Stimulated activated CD8-positive, alpha-beta memory T cell treated with anti-CD3 and anti-CD28 coated beads, Interleukin-2, amount 100 ng/mL, for 48 hours (primary cell): ENCODE measurements around the gene SEC61A1.

Experiments used
- DNase-seq, 2 donors: peaks; one replicate each; pipeline ENCODE4 v3.0.0-alpha.2; 2020; ENCODE audit warnings: low read depth in 2 of 2

The SEC61A1 gene

DNA sequence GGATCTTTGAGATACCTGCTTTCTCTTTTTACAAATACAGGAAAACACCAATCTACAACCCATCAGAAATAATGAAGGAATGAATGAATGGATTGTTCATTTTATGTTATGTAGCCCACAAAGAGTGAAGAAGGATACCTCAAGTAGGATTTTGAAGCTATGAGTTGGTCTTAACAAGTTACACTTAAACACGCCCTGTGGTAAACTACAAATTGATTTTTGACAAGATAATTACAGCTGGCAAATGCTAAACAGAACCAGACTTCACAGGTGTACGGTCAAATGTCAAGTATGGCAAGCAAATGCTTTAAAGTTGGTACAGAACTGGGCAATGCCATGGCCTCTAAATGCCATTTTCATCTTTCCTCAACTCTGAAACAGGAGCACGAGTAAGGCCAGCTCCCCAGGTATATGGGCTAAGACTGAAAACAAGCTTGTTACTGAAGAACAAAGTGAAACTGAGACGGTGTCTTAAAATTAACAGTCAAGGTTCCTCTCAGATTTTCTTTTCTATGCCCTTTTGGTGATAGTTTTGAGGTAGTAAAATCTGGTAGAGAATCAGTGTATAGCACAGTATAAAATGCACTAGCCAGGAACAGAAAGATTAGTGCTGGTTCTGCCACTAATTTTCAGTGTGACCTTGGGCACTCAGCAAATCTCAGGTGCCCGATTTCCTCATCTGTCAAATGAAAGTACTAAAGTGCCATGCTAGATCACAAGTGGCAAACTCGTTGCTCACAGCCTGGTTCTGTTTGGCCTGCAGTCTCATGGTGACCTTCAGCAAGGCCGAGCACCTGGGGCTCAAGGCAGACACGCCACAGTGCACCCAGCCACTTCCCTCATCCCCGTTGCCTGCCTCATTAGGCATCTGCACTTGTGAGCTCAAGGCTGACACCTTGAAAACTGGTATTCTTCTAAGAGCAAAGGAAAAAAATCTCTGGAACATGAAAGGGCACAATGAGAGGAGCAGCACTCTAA is 61.9 kb downstream of the SEC61A1 start:
- DNase-seq = no peak
